ENCODE measurements around the gene WNT9B. TPM values are rescaled to one million over a fixed set of nuclear protein-coding genes. Genes with fewer than 3 reads are reported as not detected.

The WNT9B gene
- total RNA-seq, 1 donor from 2014 or later, result not detected

DNA sequence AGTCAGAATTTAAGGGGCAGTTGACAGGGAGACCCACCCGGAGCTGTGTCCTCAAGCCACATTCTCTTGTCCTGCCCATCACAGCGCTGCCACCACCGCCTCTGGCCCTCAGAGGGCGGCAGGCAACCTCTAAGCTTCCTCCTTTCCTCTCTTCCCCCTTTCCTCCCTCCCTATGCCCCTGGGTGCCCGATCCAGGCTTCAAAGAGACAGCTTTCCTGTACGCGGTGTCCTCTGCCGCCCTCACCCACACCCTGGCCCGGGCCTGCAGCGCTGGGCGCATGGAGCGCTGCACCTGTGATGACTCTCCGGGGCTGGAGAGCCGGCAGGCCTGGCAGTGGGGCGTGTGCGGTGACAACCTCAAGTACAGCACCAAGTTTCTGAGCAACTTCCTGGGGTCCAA, 23.5 kb downstream of the WNT9B start:
- Mint-ChIP-seq H3K36me3 (ENCODE audit: low read depth) (no peaks in the 10 kb centered on the region), H3K4me1 (no peaks in the 10 kb centered on the region), H3K27ac (no peak overlapping the region), H3K9me3 (no peaks in the 10 kb centered on the region), H3K4me3 (no peak overlapping the region), H3K27me3 (no peaks in the 10 kb centered on the region)
- no peak for DNase-seq
- intact Hi-C loops (cut with micrococcal nuclease), result no loop called here

DNA sequence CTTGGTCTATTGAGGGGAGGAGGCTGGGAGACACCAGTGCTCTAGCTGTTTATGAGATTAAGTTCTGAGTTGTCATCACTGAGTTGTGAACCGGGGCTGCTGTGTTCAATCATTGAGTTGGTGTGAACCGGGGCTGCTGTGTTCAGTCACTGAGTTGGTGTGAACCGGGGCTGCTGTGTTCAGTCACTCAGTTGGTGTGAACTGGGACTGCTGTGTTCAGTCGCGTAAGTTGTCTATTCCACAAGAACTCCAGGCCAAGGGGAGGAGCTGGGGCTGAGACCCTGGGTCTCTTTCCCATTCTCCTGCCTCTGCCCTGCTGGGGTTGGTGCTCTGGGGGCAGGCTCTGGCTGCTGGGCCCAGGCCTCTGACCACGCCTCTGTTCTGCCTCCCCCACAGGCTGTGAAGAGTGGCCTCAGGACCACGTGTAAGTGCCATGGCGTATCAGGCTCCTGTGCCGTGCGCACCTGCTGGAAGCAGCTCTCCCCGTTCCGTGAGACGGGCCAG, 24.5 kb downstream of the WNT9B start:
- Mint-ChIP-seq H3K27ac (no peak overlapping the region), H3K9me3 (no peaks in the 10 kb centered on the region), H3K4me1 (no peaks in the 10 kb centered on the region), H3K36me3 (ENCODE audit: low read depth) (no peaks in the 10 kb centered on the region), H3K4me3 (no peak overlapping the region), H3K27me3 (no peaks in the 10 kb centered on the region)
- no peak for DNase-seq
- intact Hi-C loops (cut with micrococcal nuclease), result no loop called here

DNA sequence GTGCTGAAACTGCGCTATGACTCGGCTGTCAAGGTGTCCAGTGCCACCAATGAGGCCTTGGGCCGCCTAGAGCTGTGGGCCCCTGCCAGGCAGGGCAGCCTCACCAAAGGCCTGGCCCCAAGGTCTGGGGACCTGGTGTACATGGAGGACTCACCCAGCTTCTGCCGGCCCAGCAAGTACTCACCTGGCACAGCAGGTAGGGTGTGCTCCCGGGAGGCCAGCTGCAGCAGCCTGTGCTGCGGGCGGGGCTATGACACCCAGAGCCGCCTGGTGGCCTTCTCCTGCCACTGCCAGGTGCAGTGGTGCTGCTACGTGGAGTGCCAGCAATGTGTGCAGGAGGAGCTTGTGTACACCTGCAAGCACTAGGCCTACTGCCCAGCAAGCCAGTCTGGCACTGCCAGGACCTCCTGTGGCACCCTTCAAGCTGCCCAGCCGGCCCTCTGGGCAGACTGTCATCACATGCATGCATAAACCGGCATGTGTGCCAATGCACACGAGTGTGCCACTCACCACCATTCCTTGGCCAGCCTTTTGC, 25.0 kb downstream of the WNT9B start:
- intact Hi-C loops (cut with micrococcal nuclease), result no loop called here
- DNase-seq, result no peak
- Mint-ChIP-seq H3K27me3 (no peaks in the 10 kb centered on the region), H3K27ac (no peak overlapping the region), H3K9me3 (no peaks in the 10 kb centered on the region), H3K36me3 (ENCODE audit: low read depth) (no peaks in the 10 kb centered on the region), H3K4me1 (no peaks in the 10 kb centered on the region), H3K4me3 (no peak overlapping the region)

DNA sequence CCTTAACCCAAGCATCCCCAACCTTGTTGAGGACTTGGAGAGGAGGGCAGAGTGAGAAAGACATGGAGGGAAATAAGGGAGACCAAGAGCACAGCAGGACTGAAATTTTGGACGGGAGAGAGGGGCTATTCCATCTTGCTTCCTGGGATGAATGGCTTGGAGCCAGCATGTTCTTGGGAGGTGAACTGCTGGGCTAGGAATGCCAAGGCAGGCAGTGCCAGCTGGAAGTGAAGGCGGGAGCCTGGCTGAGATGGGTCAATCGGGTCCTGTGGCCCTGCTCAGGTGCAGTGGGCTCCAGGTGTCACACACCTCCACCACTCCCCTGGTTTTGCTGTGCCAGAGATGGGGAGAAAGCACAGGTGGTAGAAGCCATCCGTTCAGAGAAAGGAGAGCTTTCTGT, 25.5 kb downstream of the WNT9B start:
- Mint-ChIP-seq H3K27me3 (no peaks in the 10 kb centered on the region), H3K36me3 (ENCODE audit: low read depth) (no peaks in the 10 kb centered on the region), H3K27ac (no peak overlapping the region), H3K9me3 (no peaks in the 10 kb centered on the region), H3K4me1 (no peaks in the 10 kb centered on the region), H3K4me3 (no peak overlapping the region)
- DNase-seq, result no peak
- intact Hi-C loops (cut with micrococcal nuclease), result no loop called here

DNA sequence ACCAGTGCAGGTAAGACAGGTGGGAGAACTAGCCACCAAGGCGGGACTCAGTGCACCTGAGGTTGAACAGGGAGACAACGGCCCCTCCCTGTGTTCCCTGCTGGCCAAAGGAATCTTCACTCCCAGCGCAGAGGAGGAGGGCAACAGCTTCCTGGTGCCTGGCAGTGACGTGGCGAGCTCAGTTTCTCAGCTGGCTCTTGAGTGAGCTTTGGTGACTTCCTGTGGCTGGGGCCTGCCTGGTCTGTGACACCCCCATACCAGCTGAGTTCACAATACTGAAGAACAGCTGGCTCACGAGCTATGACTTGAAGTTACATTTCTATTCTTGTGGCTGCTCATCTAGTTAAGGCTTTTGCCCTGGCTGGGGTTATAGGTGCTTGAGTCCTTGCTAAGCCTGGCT, 26.1 kb downstream of the WNT9B start:
- H3K9me3 Mint-ChIP-seq, result no peaks in the 10 kb centered on the region
- no peak overlapping the region for H3K4me3 Mint-ChIP-seq
- no peak overlapping the region for H3K27ac Mint-ChIP-seq
- no peaks in the 10 kb centered on the region for H3K4me1 Mint-ChIP-seq
- no peak for DNase-seq
- H3K27me3 Mint-ChIP-seq, result no peaks in the 10 kb centered on the region
- intact Hi-C loops (cut with micrococcal nuclease), result no loop called here
- H3K36me3 Mint-ChIP-seq (ENCODE audit: low read depth), result no peaks in the 10 kb centered on the region

DNA sequence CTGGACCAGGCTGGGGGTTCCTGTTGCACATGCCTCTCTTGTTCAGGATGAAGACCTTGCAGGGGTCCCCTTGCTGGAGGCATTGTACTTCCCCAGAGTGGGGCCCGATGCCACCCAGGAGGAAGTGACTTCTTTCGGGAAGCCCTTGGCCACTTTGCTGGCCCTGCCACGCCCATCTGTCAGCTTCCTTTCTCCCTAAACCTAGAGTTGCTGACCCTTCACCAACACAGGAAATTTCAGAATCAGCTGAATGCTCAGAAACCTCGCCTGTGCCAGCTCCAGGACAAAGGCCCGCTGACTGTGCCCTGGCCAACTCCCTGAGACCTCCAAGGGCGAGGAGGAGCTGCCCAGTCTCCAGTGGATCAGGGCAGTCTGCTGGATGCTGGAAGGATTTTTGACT, 26.7 kb downstream of the WNT9B start:
- H3K27me3 Mint-ChIP-seq, result no peaks in the 10 kb centered on the region
- H3K4me3 Mint-ChIP-seq, result no peak overlapping the region
- H3K4me1 Mint-ChIP-seq, result no peaks in the 10 kb centered on the region
- H3K27ac Mint-ChIP-seq, result no peak overlapping the region
- no peaks in the 10 kb centered on the region for H3K9me3 Mint-ChIP-seq
- no peak for DNase-seq
- H3K36me3 Mint-ChIP-seq (ENCODE audit: low read depth), result no peaks in the 10 kb centered on the region
- intact Hi-C loops (cut with micrococcal nuclease), result no loop called here

DNA sequence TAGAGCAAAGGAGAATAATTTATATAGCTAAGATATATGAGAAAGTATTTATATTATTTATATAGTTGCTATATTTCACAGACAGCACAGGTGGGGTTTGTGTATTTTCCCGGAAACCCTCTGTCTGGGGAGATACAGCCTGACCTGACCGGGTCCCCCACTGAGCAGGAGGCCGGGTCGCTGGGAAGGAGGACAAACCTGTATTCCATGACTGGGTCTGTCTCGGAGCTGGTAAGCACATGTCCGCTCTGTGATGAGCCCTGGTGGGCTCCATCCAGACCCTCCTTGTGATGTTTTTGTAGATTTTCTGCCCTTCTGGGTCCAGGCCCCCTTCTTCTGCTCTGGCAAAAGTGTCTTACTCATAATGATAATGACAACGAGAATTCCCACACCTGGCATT, 27.7 kb downstream of the WNT9B start:
- Mint-ChIP-seq H3K27ac (no peak overlapping the region), H3K27me3 (no peaks in the 10 kb centered on the region), H3K36me3 (ENCODE audit: low read depth) (no peaks in the 10 kb centered on the region), H3K9me3 (no peaks in the 10 kb centered on the region), H3K4me3 (no peak overlapping the region), H3K4me1 (no peaks in the 10 kb centered on the region)
- no peak for DNase-seq
- intact Hi-C loops (cut with micrococcal nuclease), result no loop called here

DNA sequence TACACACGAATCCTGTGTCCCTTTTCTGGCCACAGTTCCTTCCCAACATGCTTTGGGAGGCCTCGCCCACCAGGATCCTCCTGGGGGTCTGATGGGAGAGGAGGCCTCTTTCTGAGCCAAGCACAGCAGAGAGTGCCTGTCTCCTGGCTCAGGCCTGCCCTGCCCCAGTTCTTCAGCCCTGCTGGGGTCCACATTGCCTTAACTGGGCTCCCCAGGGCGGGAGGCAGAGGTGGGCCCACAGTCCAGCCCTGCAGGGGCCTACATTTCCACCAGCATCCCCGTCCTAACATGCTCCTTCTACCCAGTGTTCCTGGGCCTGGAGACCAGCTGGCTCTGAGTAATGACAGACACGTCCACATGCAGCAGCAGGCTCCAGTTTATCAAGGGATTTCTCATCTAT, 29.6 kb downstream of the WNT9B start:
- Mint-ChIP-seq H3K36me3 (ENCODE audit: low read depth) (no peaks in the 10 kb centered on the region), H3K27me3 (no peaks in the 10 kb centered on the region), H3K4me3 (no peak overlapping the region), H3K27ac (no peak overlapping the region), H3K4me1 (no peaks in the 10 kb centered on the region), H3K9me3 (no peaks in the 10 kb centered on the region)
- intact Hi-C loops (cut with micrococcal nuclease), result no loop called here
- no peak for DNase-seq

DNA sequence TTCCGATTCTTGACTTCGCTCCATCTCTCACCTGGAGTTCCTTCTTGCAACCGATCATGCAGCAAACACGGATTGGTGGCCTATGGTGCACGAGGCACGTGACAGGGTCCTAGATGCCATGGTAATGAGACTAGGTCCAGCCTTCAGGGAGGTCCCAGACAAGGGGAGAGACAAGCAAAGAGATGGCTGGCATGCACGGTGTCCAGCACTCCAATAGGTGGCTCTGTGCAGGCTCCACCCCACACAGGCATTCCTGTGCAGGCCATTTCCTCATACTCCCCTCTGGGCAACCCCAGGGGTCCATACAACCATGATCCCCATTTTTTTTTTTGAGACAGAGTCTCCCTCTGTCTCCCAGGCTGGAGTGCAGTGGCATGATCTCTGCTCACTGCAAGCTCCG, 31.3 kb downstream of the WNT9B start:
- Mint-ChIP-seq H3K4me3 (no peak overlapping the region), H3K27ac (no peak overlapping the region), H3K27me3 (peaks cover 2% of the 10 kb centered on the region), H3K4me1 (no peaks in the 10 kb centered on the region), H3K9me3 (no peaks in the 10 kb centered on the region), H3K36me3 (ENCODE audit: low read depth) (no peaks in the 10 kb centered on the region)
- intact Hi-C loops (cut with micrococcal nuclease), result no loop called here
- no peak for DNase-seq

DNA sequence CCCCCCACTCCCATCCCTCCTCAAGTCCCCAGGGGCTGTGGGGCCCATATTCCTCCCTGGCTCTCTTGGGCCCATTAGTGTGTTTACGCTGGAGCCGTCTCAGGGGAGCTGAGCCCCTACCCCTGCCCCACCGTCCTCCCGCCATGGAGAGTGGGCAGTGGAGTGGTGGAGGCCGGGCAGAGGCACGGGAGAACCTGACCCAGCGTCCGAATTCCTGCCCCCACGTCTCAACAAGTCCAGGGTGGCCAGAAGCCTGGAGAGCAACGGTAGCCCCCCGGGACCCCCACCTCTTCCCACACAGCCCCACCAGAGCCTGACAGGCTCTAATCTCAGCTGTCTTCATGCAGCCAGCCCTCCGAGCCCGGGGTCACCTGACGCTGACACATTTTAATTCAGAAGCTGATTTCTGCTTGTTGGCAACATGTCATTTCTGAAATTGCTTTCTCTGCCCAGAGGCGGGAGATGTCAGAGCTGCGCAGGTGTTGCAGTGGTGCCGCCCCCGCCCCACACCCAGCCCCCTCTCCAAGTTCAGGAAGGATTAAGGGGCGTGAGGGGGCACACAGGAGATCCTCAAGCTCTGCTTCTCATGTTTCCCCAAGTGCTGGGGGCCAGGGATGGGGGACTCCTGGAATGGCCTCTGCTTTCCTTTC, 32.6 kb downstream of the WNT9B start:
- H3K27ac Mint-ChIP-seq, result no peak overlapping the region
- H3K27me3 Mint-ChIP-seq, result peaks cover 4% of the 10 kb centered on the region
- DNase-seq, result no peak
- no peaks in the 10 kb centered on the region for H3K36me3 Mint-ChIP-seq (ENCODE audit: low read depth)
- no peaks in the 10 kb centered on the region for H3K4me1 Mint-ChIP-seq
- H3K4me3 Mint-ChIP-seq, result no peak overlapping the region
- no peaks in the 10 kb centered on the region for H3K9me3 Mint-ChIP-seq
- intact Hi-C loops (cut with micrococcal nuclease), result no loop called here

DNA sequence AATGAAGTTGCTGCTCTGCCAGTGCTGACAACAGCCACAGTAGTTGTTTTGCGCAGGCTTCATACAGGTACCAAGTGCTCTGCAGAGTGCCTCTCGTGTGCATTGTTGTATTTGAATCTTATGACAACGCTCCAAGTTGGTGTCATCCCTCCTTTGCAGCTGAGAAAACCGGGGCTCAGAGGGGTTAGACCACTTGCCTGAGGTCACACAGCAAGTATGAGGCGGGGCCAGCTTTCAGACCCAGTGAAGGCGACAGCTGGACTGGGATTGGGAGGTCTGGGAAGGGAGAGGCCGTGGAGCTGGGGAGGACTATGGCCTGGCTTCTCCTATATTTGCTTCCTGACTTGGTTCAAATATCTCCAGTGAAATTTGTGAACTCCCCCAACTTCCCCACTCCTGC, 33.2 kb downstream of the WNT9B start:
- no peak for DNase-seq
- Mint-ChIP-seq H3K27ac (no peak overlapping the region), H3K4me3 (no peak overlapping the region), H3K27me3 (peaks cover 4% of the 10 kb centered on the region), H3K4me1 (no peaks in the 10 kb centered on the region), H3K36me3 (ENCODE audit: low read depth) (no peaks in the 10 kb centered on the region), H3K9me3 (no peaks in the 10 kb centered on the region)
- intact Hi-C loops (cut with micrococcal nuclease), result no loop called here

DNA sequence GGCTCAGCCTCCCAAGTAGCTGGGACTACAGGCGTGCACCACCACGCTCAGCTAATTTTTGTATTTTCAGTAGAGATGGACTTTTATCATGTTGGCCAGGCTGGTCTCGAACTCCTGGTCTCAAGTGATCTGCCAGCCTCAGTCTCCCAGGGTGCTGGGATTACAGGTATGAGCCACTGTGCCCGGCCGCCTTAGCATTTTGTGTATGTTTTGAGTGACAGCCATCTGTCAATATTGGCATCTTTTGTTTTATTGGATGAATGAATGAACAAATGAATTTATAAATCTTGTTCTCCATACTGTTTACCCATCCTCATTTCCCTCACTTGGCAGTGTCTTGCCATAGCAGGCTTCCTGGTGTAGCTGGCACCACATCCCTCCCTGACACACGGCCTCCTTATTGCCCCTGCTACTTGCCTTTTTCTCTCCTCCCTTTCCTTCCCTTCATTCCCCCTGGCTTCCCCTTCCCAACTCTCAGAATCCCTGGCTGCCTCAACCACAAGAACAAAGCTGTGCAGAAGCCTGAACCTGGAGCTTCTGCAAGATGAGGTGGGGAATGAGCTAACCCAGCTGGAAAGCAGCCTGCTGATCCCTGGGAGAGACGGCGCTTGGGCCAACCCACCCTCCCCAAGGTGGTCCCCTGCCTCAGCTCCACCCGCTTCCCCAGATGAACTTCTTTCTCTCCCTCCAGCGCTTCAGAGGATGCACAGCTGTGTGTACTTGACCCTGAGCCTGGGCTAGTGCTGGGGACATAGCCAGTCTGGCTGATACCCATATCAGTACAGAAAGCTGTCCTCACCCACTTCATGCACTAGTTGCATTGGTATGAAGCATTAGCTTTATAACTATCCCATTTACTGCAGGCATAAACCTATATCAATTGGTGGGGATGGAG, 34.3 kb downstream of the WNT9B start:
- intact Hi-C loops (cut with micrococcal nuclease), result no loop called here
- Mint-ChIP-seq H3K27ac (no peak overlapping the region), H3K4me1 (no peaks in the 10 kb centered on the region), H3K9me3 (no peaks in the 10 kb centered on the region), H3K36me3 (ENCODE audit: low read depth) (no peaks in the 10 kb centered on the region), H3K4me3 (no peak overlapping the region), H3K27me3 (peaks cover 8% of the 10 kb centered on the region)
- DNase-seq, result no peak

DNA sequence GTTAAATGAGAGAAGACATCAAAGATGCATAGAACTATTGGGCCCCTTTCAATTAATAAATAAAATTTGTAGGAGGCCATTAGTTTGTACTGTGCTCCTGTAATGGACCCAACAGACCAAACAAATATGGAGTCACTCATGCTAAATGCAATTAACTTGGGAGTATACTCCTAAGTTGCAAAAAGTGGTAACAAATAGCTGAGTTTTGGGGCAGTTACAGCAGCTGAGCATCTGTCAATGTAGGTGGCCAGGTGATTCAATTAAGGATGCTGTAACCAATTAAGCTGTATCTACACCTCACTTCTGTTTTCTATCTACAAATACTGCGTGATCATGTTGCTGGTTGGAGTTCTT, 34.9 kb downstream of the WNT9B start:
- intact Hi-C loops (cut with micrococcal nuclease), result no loop called here
- DNase-seq, result no peak
- Mint-ChIP-seq H3K27me3 (peaks cover 10% of the 10 kb centered on the region), H3K9me3 (no peaks in the 10 kb centered on the region), H3K27ac (no peak overlapping the region), H3K4me3 (no peak overlapping the region), H3K36me3 (ENCODE audit: low read depth) (no peaks in the 10 kb centered on the region), H3K4me1 (no peaks in the 10 kb centered on the region)

DNA sequence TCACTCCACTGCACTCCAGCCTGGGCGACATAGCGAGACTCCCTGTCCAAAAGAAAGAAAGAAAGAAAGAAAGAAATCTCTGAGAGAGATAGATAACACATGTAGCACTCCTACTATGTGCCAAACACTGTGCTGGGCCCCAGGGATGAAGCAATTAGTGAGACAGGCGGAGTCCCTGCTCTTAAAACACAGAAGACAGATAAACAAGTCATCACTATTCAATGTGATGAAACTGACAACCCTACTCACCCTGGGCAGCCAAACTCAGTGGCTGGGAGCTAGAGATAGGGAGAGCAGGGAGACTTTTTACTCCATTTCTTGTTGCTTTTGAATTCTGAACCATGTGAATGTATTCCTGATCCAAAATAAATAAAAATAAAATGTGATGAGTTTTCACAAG, 36.3 kb downstream of the WNT9B start:
- no peaks in the 10 kb centered on the region for H3K36me3 Mint-ChIP-seq (ENCODE audit: low read depth)
- H3K4me3 Mint-ChIP-seq, result no peak overlapping the region
- peaks cover 16% of the 10 kb centered on the region for H3K27me3 Mint-ChIP-seq
- H3K4me1 Mint-ChIP-seq, result no peaks in the 10 kb centered on the region
- DNase-seq, result no peak
- H3K27ac Mint-ChIP-seq, result no peak overlapping the region
- intact Hi-C loops (cut with micrococcal nuclease), result no loop called here
- no peaks in the 10 kb centered on the region for H3K9me3 Mint-ChIP-seq

Data from activated CD4-positive, alpha-beta T cell treated with anti-CD3 and anti-CD28 coated beads, Interleukin-2, amount 10 ng/mL, durations not matched to agents 24 days and 14 days (primary cell).